CD4-positive, alpha-beta T cell treated with Interleukin-17A for 1 hour (primary cell): ENCODE data around the gene RFPL4A.

ENCODE experiments used
- DNase-seq: peaks from one replicate; pipeline ENCODE4 v3.0.0-alpha.2; 2020

RFPL4A gene

GRCh38 chr19:55809381-55810058, 50.6 kb downstream of the RFPL4A start:
- DNase-seq: peak; percentile 32

GRCh38 chr19:55811340-55811739, 52.4 kb downstream of the RFPL4A start:
- DNase-seq: no peak

GRCh38 chr19:55812449-55812848, 53.6 kb downstream of the RFPL4A start:
- no peak for DNase-seq
